ENCODE data around the gene CDH4. TPM values are rescaled to one million over a fixed set of nuclear protein-coding genes. Genes with fewer than 3 reads are reported as not detected.

The CDH4 gene
- total RNA-seq, 1 donor from 2014 or later = not detected

DNA sequence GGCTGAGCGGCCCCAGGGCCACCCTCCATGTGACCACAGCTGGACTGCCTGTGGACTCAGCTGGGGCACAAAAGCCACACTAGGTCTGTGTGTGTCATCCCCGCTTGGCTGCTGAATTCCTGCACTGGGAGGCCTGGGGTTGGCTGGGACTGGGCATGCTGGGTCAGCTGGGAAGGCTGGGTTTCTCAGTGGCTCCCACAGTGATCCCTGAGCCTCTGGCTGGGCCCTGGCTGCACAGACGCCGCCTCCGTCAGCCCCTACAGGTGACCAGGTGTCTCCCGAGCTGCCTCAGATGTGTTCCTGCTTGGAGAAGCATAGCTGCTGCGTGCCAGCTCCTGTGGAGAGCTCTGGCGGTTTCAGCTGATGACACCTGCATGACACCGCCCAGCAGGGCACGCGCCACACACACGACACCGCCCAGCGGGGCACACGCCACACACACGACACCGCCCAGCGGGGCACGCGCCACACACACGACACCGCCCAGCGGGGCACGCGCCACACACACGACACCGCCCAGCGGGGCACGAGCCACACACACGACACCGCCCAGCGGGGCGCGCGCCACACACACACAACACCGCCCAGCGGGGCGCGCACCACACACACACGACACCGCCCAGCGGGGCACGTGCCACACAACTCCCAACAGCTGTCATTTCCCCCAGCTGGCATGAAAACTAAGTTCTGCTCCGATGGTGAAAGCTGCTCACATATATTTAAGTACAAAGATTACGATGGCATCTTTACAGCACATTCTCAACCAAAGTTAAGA is 724.8 kb downstream of the CDH4 start:
- ChIA-PET POLR2A (no interaction called here), CTCF (no interaction called here)
- Mint-ChIP-seq H3K9me3 (no peaks in the 10 kb centered on the region), H3K4me1 (peaks cover 7% of the 10 kb centered on the region), H3K4me3 (no peak overlapping the region), H3K36me3 (ENCODE audit: low read depth) (peaks cover 50% of the 10 kb centered on the region), H3K27ac (no peak overlapping the region), H3K27me3 (no peaks in the 10 kb centered on the region)
- no peak for DNase-seq
- no peak for TF ChIP-seq CTCF (IDR thresholded peaks at IDR 0.05)
- no peak for ATAC-seq (ENCODE audit: low read depth)
- intact Hi-C loops (cut with micrococcal nuclease) = no loop called here

DNA sequence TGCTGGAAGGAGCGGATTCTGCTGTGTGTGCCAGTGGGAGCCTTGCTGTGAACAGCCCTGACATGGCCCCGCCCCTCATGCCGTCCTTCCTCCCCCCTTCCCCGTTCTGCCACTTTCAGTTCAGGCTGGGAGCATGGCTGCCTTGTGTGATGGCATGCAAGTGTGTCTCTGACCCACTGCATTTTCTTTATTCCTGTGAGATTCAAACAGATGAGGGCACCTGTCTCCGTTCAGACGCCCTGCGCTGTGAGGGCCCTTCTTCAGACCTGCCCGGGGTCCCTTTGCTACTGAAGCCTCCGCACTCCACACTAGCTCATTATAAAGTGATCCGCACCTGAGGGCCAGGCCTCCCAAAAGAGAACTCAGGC is 725.3 kb downstream of the CDH4 start:
- ATAC-seq (ENCODE audit: low read depth) (no peak), DNase-seq (no peak)
- TF ChIP-seq CTCF (IDR thresholded peaks at IDR 0.05) = no peak
- H3K4me1 Mint-ChIP-seq = peaks cover 10% of the 10 kb centered on the region
- H3K27me3 Mint-ChIP-seq = no peaks in the 10 kb centered on the region
- no peaks in the 10 kb centered on the region for H3K9me3 Mint-ChIP-seq
- H3K4me3 Mint-ChIP-seq = no peak overlapping the region
- H3K36me3 Mint-ChIP-seq (ENCODE audit: low read depth) = peaks cover 46% of the 10 kb centered on the region
- ChIA-PET POLR2A (no interaction called here), CTCF (no interaction called here)
- no peak overlapping the region for H3K27ac Mint-ChIP-seq
- intact Hi-C loops (cut with micrococcal nuclease) = no loop called here

DNA sequence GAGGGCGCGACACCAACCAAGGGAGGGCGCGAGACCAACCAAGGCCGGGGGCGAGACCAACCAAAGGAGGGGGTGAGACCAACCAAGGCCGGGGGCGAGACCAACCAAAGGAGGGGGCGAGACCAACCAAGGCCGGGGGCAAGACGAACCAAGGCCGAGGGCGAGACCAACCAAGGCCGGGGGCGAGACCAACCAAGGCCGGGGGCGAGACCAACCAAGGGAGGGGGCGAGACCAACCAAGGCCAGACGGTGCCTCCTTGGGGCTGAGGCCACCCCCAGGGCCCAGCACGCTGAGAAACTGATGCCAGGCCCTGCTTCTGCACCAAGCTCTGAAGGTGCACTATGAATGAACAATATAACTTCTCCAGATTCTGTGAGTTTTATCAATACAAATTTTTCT is 726.4 kb downstream of the CDH4 start:
- CTCF ChIA-PET = no interaction called here
- peaks cover 10% of the 10 kb centered on the region for H3K4me1 Mint-ChIP-seq
- TF ChIP-seq CTCF (IDR thresholded peaks at IDR 0.05) = no peak
- H3K27me3 Mint-ChIP-seq = no peaks in the 10 kb centered on the region
- DNase-seq = no peak
- H3K4me3 Mint-ChIP-seq = no peak overlapping the region
- intact Hi-C loops (cut with micrococcal nuclease) = no loop called here
- no peaks in the 10 kb centered on the region for H3K9me3 Mint-ChIP-seq
- POLR2A ChIA-PET = no interaction called here
- no peak for ATAC-seq (ENCODE audit: low read depth)
- peaks cover 39% of the 10 kb centered on the region for H3K36me3 Mint-ChIP-seq (ENCODE audit: low read depth)
- no peak overlapping the region for H3K27ac Mint-ChIP-seq

GRCh38 chr20:61979090-61979489 is 727.0 kb downstream of the CDH4 start:
- TF ChIP-seq CTCF (IDR thresholded peaks at IDR 0.05) = no peak
- Mint-ChIP-seq H3K9me3 (no peaks in the 10 kb centered on the region), H3K36me3 (ENCODE audit: low read depth) (peaks cover 39% of the 10 kb centered on the region), H3K4me1 (peaks cover 12% of the 10 kb centered on the region), H3K27me3 (no peaks in the 10 kb centered on the region), H3K27ac (no peak overlapping the region), H3K4me3 (no peak overlapping the region)
- ChIA-PET CTCF (no interaction called here), POLR2A (no interaction called here)
- DNase-seq (no peak), ATAC-seq (ENCODE audit: low read depth) (no peak)
- intact Hi-C loops (cut with micrococcal nuclease) = no loop called here

DNA sequence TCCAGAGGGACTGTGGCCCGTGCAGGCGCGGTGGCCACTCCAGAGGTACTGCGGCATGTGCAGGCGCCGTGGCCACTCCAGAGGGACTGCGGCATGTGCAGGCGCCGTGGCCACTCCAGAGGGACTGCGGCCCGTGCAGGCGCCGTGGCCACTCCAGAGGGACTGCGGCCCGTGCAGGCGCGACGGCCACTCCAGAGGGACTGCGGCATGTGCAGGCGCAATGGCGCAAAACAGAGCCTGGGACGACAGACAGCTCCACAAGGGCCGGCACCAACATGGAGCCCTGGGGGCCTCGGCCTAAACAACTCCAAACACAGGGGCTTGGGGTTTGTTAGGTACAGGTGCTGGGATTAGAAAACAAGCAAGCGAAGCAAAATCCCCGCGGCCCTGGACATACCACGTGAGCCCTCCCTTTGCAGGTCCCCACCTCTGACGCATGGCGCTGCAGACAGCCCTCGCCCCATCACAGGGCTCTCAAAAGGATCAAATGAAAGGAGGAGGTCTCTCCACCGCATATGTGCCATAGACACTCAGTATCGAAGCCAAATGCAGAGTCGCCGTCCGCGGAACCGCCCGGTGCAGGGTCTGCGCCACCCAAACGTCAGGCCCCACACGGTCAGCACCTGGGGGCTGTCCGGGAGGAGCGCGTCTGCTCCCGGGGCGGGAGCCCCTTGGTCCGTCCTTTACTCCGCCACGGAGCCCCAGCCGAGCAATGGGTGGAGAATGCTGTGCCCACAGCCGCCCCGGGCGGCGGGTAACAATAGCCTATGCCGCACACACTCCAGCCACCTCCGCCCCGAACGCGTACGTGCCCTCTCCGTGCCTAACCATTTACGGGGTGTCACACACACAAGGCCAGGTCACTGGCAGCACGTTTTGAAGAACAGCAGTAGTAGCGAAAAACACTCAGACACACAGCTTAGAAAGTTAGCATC is 727.9 kb downstream of the CDH4 start:
- Mint-ChIP-seq H3K4me3 (no peak overlapping the region), H3K9me3 (no peaks in the 10 kb centered on the region), H3K27me3 (no peaks in the 10 kb centered on the region), H3K36me3 (ENCODE audit: low read depth) (peaks cover 37% of the 10 kb centered on the region), H3K4me1 (peaks cover 12% of the 10 kb centered on the region), H3K27ac (no peak overlapping the region)
- POLR2A ChIA-PET = no interaction called here
- DNase-seq (no peak), ATAC-seq (ENCODE audit: low read depth) (no peak)
- CTCF ChIA-PET = no interaction called here
- intact Hi-C loops (cut with micrococcal nuclease) = no loop called here
- no peak for TF ChIP-seq CTCF (IDR thresholded peaks at IDR 0.05)

Measured in activated B cell treated with CpG ODN at 0.5 μM for 24 hours (primary cell).